Muscle of leg (tissue), 11 donors: ENCODE measurements around the gene PAQR5. TPM values are rescaled to one million over a fixed set of nuclear protein-coding genes. Genes with fewer than 3 reads are reported as not detected.
"Not testable (repeated sequence)": the region's sequence is repeated elsewhere in the genome, so short reads cannot be mapped to it uniquely, and the experiment has no call there.

Experiments
- DNase-seq: peaks from one replicate; pipeline ENCODE4 v3.0.0; 2013
- H3K27ac ChIP-seq: one replicate; pipeline ENCODE4 v1.5.1; 2013; ENCODE audit warnings: mild to moderate bottlenecking, low read length, control low read depth
- H3K27me3 ChIP-seq: one replicate; pipeline ENCODE4 v1.6.1; 2013; ENCODE audit warnings: low read length; ENCODE audit not compliant: control insufficient read depth, insufficient read depth
- H3K36me3 ChIP-seq: one replicate; pipeline ENCODE4 v1.6.1; 2013; ENCODE audit warnings: low read length; ENCODE audit not compliant: control insufficient read depth, insufficient read depth
- H3K4me1 ChIP-seq: one replicate; pipeline ENCODE4 v1.6.1; 2013; ENCODE audit warnings: low read length; ENCODE audit not compliant: control insufficient read depth, insufficient read depth
- H3K4me3 ChIP-seq: one replicate; pipeline ENCODE4 v1.5.1; 2013; ENCODE audit warnings: low read length, control low read depth
- H3K9me3 ChIP-seq: replicated peaks from 2 replicates; pipeline ENCODE4 v1.6.1; 2013; ENCODE audit warnings: low read depth, low read length; ENCODE audit not compliant: control insufficient read depth
- WGBS: methylation state at CpG from one replicate; pipeline ENCODE4 v1.1.5; 2013; ENCODE audit warnings: missing lambda C conversion rate; ENCODE audit not compliant: insufficient coverage; 5-methylcytosine and 5-hydroxymethylcytosine counted together
- polyA plus RNA-seq, 8 donors: library from polyadenylated mRNA; unstranded; fragments of 120-200 nt; gene quantifications; one replicate each; pipeline versions ENCODE4 v1.2.1 to v1.2.3, GENCODE V29; 2013; ENCODE audit warnings: inconsistent platforms in 1 of 8, low replicate concordance in 1 of 8; ENCODE audit not compliant: insufficient read length in 8 of 8, insufficient read depth in 1 of 8
- total RNA-seq: library from RNA; stranded (reverse); fragments of 120-200 nt; gene quantifications from one replicate; pipeline ENCODE4 v1.2.4, GENCODE V29; 2013

The PAQR5 gene
- total and polyA plus RNA-seq, 9 donors: 0.11 to 0.83 (median 0.33) TPM

DNA sequence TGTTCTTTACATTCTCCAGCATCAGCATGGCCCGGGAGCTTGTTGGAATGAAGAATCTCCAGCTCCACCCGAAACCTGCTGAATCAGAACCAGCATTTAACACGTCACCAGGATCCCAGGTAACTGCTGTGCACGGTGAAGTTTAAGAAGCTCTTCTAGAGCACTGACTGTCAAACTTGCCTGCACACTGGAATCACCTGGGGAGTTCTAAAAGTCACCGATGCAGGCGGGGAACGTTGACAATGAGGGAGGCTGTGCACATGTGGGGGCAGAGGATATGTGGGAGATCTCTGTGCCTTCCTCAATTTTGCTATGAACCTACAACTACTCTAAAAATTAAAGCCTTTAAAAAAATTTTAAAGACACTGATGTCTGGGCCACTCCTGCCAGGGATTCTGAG is 19.1 kb upstream of the PAQR5 start:
- no peaks in the 10 kb centered on the region for H3K27me3 ChIP-seq
- no peaks in the 10 kb centered on the region for H3K36me3 ChIP-seq
- DNase-seq: no peak
- whole genome bisulfite sequencing: 95% methylated on average over 4 of the region's 7 CpGs
- H3K4me3 ChIP-seq: no peak overlapping the region
- no peaks in the 10 kb centered on the region for H3K4me1 ChIP-seq
- no peaks in the 10 kb centered on the region for H3K9me3 ChIP-seq
- no peak overlapping the region for H3K27ac ChIP-seq

DNA sequence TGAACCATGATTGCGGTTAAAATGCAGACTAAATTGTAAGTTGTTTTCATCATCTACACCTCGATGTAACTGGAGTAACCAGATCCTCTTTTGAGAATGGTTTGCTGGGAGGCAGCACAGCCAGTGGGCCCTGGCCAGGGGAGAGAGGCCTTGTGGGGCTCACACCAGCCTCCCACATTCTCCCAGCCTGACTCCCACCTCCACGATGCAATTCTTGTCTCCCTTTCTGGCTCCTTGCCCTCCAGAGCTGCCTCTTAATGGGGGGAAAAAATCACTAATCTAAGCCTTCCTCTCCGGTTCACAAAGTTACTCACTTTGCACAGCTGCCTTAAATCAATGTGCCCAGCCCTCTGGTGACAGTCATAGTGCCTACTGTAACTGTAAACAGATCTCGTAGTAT is 17.9 kb upstream of the PAQR5 start:
- Histone ChIP-seq H3K9me3 (no peaks in the 10 kb centered on the region), H3K27ac (no peak overlapping the region), H3K4me3 (no peak overlapping the region), H3K27me3 (no peaks in the 10 kb centered on the region), H3K4me1 (no peaks in the 10 kb centered on the region), H3K36me3 (no peaks in the 10 kb centered on the region)
- no peak for DNase-seq
- WGBS: no CpG with 5 or more reads among the region's 5 CpGs

DNA sequence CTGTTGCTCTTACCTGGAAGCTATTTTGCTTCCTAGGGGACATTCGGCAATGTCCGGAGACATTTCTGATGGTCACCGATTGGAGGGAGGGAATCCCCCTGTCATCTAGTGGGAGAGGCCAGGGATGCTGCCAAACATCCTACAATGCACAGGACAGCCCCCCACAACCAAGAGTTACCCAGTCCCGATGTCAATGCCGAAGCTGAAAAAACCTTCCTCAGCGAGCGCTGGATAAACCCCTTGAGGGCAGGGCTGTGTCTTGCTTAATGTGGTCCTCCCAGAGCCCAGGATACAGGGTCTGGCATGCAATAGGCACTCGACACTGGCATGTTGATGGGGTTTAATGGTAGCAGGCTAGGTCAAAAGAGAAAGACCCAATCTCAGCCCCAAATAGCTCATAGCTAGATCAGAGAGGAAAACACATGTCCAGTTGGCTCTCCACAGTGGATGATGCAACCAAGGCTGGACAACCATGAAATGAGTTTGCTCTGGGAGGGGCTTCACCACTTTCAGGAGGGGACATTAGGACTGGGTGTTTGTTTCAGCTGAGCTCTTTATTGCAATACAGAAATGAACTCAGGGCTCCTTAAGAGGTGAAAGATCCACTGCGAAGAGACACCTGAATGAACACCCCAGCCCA is 16.5 kb upstream of the PAQR5 start:
- Histone ChIP-seq H3K4me1 (no peaks in the 10 kb centered on the region), H3K4me3 (no peak overlapping the region), H3K36me3 (no peaks in the 10 kb centered on the region), H3K9me3 (no peaks in the 10 kb centered on the region), H3K27me3 (no peaks in the 10 kb centered on the region), H3K27ac (no peak overlapping the region)
- DNase-seq: no peak
- WGBS: 97% methylated on average over 6 of the region's 9 CpGs

- 77% methylated on average over 6 of the region's 12 CpGs for WGBS
- H3K27ac ChIP-seq: no peak overlapping the region
These were observed 12.9 kb upstream of the PAQR5 start for GRCh38 chr15:69285834-69286233.

DNA sequence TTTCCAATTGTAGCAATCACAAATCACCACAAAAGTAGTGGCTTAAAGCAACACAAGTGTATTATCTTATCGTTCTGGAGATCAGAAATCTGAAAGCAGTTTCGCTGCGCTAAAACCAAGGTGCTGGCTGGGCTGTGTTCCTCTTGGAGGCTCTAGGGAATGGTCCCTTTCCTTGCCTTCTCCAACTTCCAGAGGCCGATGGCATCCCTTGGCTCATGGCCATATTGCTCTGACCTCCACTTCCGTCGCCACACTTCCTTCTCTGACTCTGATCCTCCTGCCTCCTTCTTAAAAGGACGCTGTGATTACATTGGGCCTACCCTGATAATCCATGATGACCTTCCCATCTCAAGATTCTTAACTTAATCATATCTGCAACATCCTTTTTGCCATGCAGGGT is 10.7 kb upstream of the PAQR5 start:
- no peak for DNase-seq
- Histone ChIP-seq H3K27ac (no peak overlapping the region), H3K9me3 (no peaks in the 10 kb centered on the region), H3K4me1 (no peaks in the 10 kb centered on the region), H3K27me3 (no peaks in the 10 kb centered on the region), H3K36me3 (no peaks in the 10 kb centered on the region), H3K4me3 (no peak overlapping the region)
- WGBS: 100% methylated on average over 7 of the region's 7 CpGs

More at GRCh38 chr15:69285834-69286233, 12.9 kb upstream of the PAQR5 start:
- Histone ChIP-seq H3K27me3 (no peaks in the 10 kb centered on the region), H3K4me1 (no peaks in the 10 kb centered on the region), H3K4me3 (no peak overlapping the region), H3K9me3 (no peaks in the 10 kb centered on the region), H3K36me3 (no peaks in the 10 kb centered on the region)
- no peak for DNase-seq

DNA sequence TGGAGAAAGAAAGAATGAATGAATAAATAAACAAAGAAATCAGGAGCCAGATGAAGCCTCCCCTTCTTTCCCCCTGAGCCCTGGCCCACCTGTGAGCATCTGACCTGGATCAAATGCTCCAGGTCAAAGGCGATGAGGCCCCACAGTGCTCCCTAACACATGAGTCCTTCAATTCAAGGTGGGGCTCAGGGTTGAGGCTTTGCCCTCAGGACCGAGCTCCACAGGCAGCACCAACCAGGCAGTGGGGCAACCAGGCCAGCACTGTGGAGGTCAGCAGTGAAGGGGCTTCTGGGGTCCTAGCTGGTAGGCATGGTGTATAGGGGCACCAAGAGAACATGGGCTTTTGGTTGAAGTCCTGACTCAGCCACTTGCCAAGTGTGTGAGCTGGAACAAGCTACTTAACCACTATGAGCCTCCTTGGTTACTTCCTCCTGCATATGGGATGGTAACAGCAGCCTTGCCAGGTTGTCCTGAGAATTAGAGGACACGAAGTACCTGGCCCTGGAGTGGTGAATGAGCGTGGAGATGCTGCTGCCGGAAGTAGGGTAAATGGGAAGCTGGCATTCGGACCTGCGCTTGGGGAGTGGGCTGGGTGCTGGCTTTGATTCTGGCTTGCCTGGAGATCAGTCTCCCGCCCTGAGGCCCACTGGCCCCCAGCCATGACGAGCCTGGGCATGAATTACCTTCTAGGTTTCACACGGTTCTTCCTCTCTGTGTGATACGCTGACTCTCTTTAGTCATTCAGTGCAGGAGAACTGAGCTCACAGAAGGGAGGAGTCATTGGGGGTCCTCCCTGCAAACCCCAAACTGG is 10.0 kb upstream of the PAQR5 start:
- H3K27me3 ChIP-seq: no peaks in the 10 kb centered on the region
- H3K4me1 ChIP-seq: no peaks in the 10 kb centered on the region
- H3K9me3 ChIP-seq: no peaks in the 10 kb centered on the region
- H3K4me3 ChIP-seq: no peak overlapping the region
- WGBS: 85% methylated on average over 7 of the region's 11 CpGs
- DNase-seq: no peak
- H3K36me3 ChIP-seq: no peaks in the 10 kb centered on the region
- H3K27ac ChIP-seq: no peak overlapping the region

DNA sequence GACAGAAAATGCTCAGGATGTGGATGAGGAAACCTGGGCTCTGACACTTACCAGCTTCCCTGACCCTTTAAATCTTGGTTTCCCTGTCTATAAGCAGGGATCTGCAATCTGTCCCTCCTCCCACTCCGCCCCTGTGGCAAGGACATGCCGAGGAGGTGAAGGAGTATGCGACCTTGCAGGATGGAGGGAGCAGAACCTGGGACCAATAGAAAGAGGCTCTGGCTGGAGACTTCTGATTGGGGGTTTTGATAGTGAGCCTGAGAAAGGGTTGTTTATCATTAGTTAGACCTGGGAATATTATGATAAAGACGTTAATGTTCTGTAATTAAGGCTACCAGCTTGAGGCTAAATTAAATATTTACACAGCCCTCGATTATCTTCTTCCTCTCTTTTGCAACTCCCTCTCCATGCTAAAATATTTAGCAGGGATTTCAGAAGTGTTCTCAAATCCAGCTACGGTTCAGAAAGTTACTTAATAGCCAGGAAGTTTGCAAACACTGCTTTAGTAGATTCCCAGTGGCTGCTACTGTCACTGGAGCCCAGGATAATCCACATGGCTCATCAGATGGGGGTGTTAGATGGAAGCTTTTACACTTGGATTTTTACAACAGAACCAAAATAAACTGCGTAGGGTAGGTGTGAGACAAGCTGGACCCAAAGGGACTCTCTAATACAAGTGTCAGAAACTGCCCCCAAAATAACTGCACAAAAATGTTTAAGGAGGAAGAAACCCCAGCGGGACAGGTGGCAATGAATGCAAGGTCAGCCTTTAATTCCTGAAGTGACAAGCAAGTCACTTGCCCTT is 9.2 kb upstream of the PAQR5 start:
- H3K36me3 ChIP-seq: no peaks in the 10 kb centered on the region
- no peak overlapping the region for H3K4me3 ChIP-seq
- no peak overlapping the region for H3K27ac ChIP-seq
- DNase-seq: no peak
- WGBS: 60% methylated on average over 1 of the region's 8 CpGs
- H3K27me3 ChIP-seq: no peaks in the 10 kb centered on the region
- no peaks in the 10 kb centered on the region for H3K9me3 ChIP-seq
- no peaks in the 10 kb centered on the region for H3K4me1 ChIP-seq

- 52% methylated on average over 4 of the region's 7 CpGs for WGBS
These were observed 8.2 kb upstream of the PAQR5 start for GRCh38 chr15:69290346-69291164.

GRCh38 chr15:69291651-69292050 is 7.1 kb upstream of the PAQR5 start:
- H3K36me3 ChIP-seq, DNase-seq, H3K4me3 ChIP-seq, H3K27ac ChIP-seq, H3K27me3 ChIP-seq, H3K4me1 ChIP-seq, H3K9me3 ChIP-seq: not testable (repeated sequence)
- WGBS: 65% methylated on average over 4 of the region's 10 CpGs

More at GRCh38 chr15:69290346-69291164, 8.2 kb upstream of the PAQR5 start:
- no peak overlapping the region for H3K4me3 ChIP-seq
- no peaks in the 10 kb centered on the region for H3K36me3 ChIP-seq
- peaks cover 3% of the 10 kb centered on the region for H3K27me3 ChIP-seq
- no peak overlapping the region for H3K27ac ChIP-seq
- no peaks in the 10 kb centered on the region for H3K9me3 ChIP-seq
- no peaks in the 10 kb centered on the region for H3K4me1 ChIP-seq
- DNase-seq: no peak
